ENCODE data around the gene MRPS33. TPM values are rescaled to one million over a fixed set of nuclear protein-coding genes. Genes with fewer than 3 reads are reported as not detected.

MRPS33 gene
- polyA plus RNA-seq, 3 donors: 71.7 to 79.9 (median 77.6) TPM

- DNase-seq: no peak
Measured at GRCh38 chr7:141017555-141017954, 2.8 kb upstream of the MRPS33 start.

DNA sequence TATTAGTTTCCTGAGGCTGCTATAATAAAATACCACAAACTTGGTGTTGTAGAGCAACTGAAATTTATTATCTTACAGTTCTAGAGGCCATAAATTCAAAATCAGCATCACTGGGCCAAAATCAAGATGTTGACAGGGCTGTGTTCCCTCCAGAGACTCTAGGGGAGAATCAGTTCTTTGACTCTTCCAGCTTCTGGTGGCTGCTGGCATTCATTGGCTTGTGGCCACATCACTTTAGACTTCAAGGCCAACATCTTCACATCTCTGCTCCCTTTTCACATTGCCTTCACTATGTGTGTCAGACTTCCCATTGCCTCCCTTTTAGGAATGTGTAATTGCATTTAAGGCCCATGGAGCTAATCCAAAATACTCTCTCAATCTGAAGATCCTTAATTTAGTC, 1.6 kb upstream of the MRPS33 start:
- no peak for DNase-seq

DNA sequence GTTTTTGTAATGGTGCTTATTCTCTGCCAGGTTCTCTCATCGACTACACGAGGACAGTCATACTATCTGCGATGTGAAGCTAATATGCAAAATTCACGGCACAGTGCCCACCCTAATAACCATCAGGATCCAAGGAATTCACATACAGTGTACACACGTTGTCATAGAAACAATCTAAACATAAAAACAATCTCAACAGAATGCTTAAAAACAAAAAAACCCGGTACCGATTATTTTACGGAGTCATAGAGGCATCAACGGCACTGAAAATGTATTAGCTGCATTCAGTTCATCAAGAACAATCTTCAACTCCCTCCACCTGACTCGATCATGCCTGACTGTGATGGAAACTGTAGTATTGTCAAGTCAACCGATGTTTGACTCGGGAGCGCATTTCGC, 628 bp downstream of the MRPS33 start:
- DNase-seq: peak; percentile 62

DNA sequence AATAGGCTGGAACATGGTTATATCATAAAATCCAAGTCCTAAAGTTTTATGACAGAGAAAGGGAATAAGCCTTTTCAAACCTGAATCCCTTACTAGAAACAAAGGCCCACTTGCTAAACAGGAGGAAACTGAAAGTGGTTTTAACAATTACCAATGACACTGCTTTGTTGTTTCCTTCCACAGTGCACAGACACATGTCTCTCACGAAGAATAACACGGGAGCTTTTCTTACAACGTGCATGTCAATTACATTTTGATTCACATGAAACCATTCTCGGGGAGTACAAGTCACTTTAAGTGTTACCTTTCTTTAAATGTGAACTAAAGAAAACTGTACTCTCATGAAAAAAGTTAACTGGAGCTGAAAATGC, 1.4 kb downstream of the MRPS33 start:
- no peak for DNase-seq

DNA sequence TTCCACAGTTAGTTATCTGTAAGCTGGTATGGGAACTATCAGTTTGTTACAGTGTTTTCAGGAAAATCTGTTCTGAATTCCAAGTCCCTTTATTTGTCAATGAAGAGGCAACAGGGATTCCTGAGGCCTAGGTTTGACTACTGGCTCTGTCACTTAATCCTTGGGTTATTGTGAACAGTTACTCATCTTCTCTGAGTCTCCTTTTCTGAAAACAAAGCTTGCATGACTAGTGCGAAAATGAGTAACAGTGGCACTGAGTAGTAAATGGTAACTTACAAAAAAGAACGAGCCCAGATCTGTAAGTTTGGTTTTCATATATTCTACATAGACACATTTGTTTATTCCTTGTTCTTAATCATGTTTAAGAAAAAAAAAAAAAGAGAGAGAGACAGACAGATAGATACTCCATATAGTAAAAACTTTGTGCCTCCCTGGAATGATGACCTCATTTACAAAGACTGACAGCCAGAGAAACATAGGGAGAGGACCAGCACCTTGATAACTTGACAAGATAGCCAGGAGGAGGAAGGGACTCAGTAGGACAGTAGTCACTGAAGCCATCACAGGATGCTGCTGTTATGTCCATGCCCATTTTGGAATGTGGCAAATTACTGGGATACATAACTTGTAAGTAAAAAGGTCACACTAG, 1.9 kb downstream of the MRPS33 start:
- DNase-seq: no peak

GRCh38 chr7:141012044-141012685, 2.6 kb downstream of the MRPS33 start:
- peak; percentile 72 for DNase-seq

DNA sequence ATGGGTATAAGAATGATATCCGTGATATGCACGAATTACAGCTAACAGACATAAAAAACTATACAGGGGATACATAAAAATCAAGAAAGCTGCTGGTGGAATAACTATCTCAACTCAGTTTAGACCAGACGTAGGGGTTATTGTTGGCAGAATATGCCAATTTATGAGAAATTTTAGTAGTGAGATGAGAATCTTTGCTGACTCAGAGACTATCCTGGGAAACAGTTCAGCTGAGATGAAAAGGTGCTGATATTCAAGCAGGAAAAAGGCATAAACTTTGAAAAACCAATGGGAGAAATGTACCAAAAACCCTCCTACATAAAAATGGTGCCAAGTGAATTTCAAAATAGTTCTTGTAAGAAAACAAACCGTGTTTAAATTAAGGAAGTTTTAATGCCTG, 3.3 kb downstream of the MRPS33 start:
- DNase-seq: no peak

GRCh38 chr7:141003172-141004065, 11.3 kb downstream of the MRPS33 start:
- DNase-seq: no peak

DNA sequence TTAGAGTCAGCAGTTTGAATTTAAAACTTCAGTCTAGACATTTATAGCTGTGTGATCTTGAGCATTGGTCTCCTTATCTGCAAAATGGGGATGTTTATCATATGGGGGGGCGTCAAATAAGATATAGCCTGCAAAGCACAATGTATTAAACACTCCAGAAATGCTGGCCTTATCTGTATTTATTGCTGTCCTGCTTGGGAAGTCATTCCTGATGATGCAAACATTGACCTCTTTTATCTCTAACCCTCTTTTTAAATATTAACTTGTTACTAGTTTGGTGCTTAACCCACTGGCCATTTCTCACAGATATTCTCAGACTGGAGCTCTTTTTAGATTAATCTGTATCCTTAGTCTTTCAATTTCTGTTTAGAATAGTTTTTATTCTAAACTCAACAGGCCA, 13.2 kb downstream of the MRPS33 start:
- DNase-seq: no peak

DNA sequence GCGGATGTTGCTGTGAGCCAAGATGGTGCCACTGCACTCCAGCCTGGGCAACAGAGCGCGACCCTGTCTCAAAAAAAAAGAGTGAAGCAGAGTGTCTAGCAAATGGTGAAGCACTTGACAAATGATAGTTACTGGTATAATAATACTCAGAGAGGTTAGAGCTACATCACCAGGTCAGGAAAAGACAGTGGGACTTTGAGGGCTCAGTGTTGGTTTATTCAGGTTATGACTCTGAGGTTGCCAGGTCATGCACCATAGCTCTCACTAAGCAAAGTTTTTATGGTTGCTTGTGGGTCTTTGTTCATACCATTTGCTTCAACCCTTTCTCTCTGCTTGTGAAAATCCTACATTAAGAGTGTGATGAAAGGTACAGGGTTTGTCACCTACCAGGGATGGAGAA, 13.6 kb downstream of the MRPS33 start:
- no peak for DNase-seq

DNA sequence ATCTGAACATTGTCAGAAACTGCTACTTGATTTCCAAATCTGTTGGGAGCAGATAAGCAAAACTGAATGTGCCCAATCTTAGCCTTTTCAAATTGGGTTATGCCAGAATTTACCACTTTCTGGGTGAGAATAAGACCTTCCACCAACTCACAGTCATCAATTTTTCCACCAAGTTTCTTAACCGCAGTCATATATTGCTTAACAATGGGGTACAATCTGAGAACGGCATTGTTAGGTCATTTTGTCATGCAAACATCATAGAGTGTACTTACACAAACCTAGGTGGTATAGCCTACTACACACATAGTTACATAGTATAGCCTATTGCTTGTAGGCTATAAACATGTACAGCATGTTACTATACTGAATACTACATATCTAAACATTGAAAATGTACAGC, 16.0 kb downstream of the MRPS33 start:
- no peak for DNase-seq

- no peak for DNase-seq
Measured at GRCh38 chr7:140992422-140992821, 22.3 kb downstream of the MRPS33 start.

GRCh38 chr7:140990193-140990962, 24.4 kb downstream of the MRPS33 start:
- no peak for DNase-seq

GRCh38 chr7:140989068-140989467, 25.7 kb downstream of the MRPS33 start:
- no peak for DNase-seq

- no peak for DNase-seq
Measured at GRCh38 chr7:140983802-140984201, 30.9 kb downstream of the MRPS33 start.

DNA sequence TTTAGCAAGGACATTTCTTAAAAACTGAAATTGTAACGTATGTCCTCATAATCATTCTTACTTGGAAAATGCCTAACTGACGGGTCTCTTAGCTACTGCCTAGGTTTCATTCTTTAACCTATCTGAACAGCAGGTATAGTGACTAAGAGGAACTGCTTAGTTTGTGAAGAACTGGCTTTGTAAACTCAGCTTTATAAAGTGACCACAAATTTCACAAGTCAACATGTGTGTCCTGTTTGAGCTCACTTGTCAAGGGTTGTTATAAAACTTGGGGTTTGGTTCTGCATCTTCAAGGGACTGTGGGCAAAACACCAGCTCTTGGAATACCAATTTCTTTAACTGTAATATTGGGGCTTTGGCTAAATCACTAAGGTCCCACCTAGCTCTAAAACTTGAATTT, 32.2 kb downstream of the MRPS33 start:
- DNase-seq: no peak

GRCh38 chr7:140981951-140982350, 32.8 kb downstream of the MRPS33 start:
- DNase-seq: no peak

DNA sequence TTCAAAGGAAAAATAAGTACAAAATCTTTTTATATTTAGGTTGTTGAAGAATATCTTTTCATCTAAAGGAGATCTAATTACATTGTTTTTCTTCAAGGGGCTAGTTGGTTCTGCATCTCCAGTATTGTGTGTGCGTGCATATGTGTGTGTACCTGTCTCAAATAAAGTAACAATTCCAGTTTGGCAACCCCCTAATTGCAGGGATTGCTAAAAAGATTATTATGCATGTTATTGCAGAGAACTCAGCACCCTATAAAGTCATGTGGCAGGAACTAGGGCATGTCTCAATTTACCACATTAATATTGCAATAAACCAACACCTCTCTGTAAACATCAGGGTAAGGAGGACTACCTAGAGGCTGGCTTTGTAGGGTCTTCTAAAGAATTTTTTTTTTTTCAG, 37.0 kb downstream of the MRPS33 start:
- DNase-seq: no peak

GRCh38 chr7:140972876-140973829, 41.6 kb downstream of the MRPS33 start:
- no peak for DNase-seq

DNA sequence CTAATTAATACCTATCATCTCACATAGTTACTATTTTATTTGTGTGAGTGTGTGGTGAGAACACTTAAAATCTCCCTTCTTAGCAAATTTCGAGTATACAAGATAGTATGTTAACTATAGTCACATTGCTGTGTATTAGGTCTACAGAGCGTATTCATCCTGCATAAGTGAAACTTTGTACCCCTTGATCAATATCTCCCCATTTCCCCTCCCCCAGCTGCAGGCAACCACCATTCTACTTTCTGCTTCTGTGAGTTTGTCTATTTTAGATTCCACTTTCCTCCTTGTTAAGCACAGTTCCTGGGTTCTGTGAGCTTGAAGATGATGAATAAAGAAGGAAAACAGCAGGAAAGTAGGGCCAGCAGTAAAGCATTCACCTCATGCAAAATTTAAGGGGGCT, 42.4 kb downstream of the MRPS33 start:
- DNase-seq: no peak

DNA sequence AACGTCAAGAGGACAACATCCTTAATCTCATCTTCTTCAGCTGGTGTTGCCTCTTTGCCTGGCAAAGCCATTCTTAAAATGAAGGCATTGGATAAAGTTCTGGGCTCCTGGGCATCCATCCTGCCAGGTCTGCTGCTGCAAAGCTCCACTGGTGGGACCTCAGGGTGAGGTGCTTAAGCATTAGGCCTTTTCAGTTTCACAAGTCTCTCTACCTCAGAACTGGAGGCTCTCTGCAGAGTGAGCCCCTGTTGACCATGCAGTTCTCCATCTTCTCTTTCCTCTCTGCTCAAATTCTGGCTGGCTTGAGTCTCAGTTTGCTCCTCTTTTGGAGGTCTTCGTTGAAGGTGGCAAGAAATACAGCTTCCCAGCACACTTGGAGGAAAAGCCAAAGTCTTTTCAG, 47.3 kb downstream of the MRPS33 start:
- DNase-seq: no peak

Data from renal pelvis (tissue), 4 donors.